Mucosa of descending colon (tissue), 3 donors: ENCODE measurements around the gene P2RX6. TPM values are rescaled to one million over a fixed set of nuclear protein-coding genes. Genes with fewer than 3 reads are reported as not detected.
"Not testable (repeated sequence)": the region's sequence is repeated elsewhere in the genome, so short reads cannot be mapped to it uniquely, and the experiment has no call there.

Experiments
- ATAC-seq: fragments of 200-7000 bp; cut with Tn5 transposase; one replicate; pipeline ENCODE4 v1.9.1; 2020; ENCODE audit warnings: mild to moderate bottlenecking, moderate library complexity
- DNase-seq, 3 donors: peaks; one replicate each; pipeline ENCODE4 v3.0.0-alpha.2; 2020
- H3K36me3 ChIP-seq: fragments of 200-600 bp; one replicate; pipeline ENCODE4 v1.8.0; 2021; ENCODE audit warnings: low read depth, mild to moderate bottlenecking
- H3K4me1 ChIP-seq: fragments of 200-600 bp; one replicate; pipeline ENCODE4 v1.8.0; 2021; ENCODE audit warnings: low read depth, mild to moderate bottlenecking
- H3K4me3 ChIP-seq: fragments of 200-600 bp; one replicate; pipeline ENCODE4 v1.8.0; 2021; ENCODE audit warnings: mild to moderate bottlenecking
- H3K9me3 ChIP-seq: fragments of 200-600 bp; one replicate; pipeline ENCODE4 v1.8.0; 2021; ENCODE audit warnings: mild to moderate bottlenecking
- CTCF ChIP-seq: fragments of 200-600 bp; IDR thresholded peaks from one replicate; pipeline ENCODE4 v1.8.0; 2022; ENCODE audit warnings: antibody characterized with exemption, mild to moderate bottlenecking
- intact Hi-C, 2 donors: fragments of 100-400 bp; cut with DNase I in 1 of 2; cut with micrococcal nuclease in 1 of 2; formaldehyde crosslinking; loops; one replicate each; pipeline versions ENCODE4 v1.11.0 to v1.11.1; 2022; cut with DNase I, micrococcal nuclease
- total RNA-seq, 3 donors: library from RNA; stranded (reverse); fragmentation: NEBNext Ultra II Directional in 2 of 3; extraction: Animal tissue kit (Norgen Biotek cat#: 25700) in 2 of 3; gene quantifications; one replicate each; pipeline versions ENCODE4 v1.2.1 to v1.2.4, GENCODE V29; 2021 to 2023
- donor health status: DM: no; HTN: no; CAD: no; lungs with moderate emphysema.
- donor health status: DM: no; HTN: no; CAD: no.
- donor health status: DM: no; HTN: yes; CAD: no.

The P2RX6 gene
- total RNA-seq, 3 donors from 2014 or later = 1.4 to 1.6 (median 1.4) TPM

GRCh38 chr22:21069375-21069774 lies 54.4 kb downstream of the P2RX6 start:
- TF ChIP-seq CTCF = no peak
- no peaks in the 10 kb centered on the region for H3K4me1 ChIP-seq
- H3K9me3 ChIP-seq = no peaks in the 10 kb centered on the region
- DNase-seq (no peak), ATAC-seq (no peak)
- intact Hi-C loops = no loop called here
- H3K4me3 ChIP-seq = no peak overlapping the region
- no peaks in the 10 kb centered on the region for H3K36me3 ChIP-seq

DNA sequence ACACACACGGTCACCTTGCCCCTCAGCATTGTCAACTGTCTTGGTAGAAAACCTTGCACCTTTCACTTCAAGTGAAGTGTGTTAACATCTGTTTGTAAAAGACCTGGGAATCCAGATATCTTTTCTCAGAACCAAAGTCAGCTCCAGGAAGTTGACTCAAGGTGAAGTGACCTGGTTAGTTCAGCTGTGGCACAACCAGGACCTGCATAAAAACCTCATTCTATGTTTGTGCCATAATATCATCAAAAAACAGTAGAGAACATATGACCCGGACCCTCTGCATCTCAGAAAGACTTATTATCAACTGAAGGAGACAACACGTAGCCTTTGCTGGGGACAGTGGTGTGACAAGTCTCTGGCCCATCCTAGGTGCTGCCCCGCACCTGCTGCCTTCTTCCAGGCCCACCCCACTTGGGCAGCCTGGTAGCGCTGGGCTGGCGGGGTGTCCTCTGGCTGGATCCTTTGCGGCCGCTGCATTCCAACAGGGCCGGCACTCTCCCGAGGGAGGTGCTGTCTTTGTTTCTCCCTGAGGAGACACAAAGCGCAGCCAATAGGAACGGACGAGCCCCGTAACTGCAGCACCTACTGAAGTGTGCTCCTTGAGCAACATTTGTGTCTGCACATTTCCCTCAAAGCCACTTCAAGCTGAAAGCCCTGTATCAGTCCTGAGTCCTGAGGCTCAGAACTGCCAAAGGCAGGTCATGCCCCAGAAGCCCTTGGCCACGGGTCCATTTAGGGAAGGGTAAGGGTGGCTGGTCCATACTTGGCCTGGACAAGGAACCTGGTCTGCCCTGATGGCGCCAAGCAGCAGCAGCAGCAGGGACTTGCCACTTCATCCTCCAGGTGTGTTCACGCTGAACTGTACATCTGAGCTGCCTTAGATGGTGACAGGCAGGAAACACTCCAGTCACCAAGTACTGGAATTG lies 56.0 kb downstream of the P2RX6 start:
- H3K4me3 ChIP-seq = no peak overlapping the region
- intact Hi-C loops = no loop called here
- H3K36me3 ChIP-seq = no peaks in the 10 kb centered on the region
- ATAC-seq (no peak), DNase-seq (no peak)
- no peaks in the 10 kb centered on the region for H3K9me3 ChIP-seq
- TF ChIP-seq CTCF = no peak
- H3K4me1 ChIP-seq = no peaks in the 10 kb centered on the region

DNA sequence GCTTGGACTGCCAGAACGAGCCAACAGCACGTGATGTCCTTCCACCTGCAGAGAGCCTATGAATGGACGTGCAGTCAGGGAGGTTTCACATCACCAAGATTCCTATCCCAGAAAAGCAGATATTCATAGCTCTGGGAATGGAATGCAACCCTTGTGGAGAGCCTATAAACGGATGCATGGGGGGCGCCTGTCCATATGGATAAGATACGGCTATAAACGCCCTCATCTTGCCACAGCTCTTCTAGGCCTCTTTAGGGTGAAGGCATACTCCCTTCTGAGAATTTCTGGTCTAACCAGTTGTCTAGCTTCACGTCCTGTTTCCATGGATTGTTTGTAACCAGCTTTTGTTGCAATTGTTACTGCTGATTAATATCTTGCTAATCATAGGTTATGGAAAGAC lies 56.8 kb downstream of the P2RX6 start:
- H3K36me3 ChIP-seq, H3K4me3 ChIP-seq, DNase-seq, H3K9me3 ChIP-seq, intact Hi-C loops, ATAC-seq, H3K4me1 ChIP-seq: not testable (repeated sequence)

DNA sequence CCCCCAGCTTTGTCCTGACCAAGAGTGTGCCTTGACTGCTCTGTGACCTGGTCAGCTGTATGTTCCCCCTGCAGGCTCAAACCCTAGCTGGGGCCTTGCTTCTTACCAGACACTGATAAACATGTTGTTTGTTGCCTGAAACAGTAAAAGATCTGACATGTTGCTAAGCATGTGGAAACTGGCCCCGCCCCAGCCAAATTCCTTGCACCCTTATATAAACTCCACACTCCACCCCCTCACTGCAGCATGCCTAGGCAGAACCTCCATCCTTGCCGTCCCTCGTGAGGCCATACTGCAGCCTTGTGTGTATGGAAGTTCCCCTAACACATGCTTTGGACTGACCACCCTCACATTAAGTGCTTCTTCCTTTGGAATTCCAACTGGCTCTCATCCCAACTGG lies 58.1 kb downstream of the P2RX6 start:
- ATAC-seq (no peak), DNase-seq (no peak)
- intact Hi-C loops = no loop called here
- Histone ChIP-seq H3K36me3 (no peaks in the 10 kb centered on the region), H3K9me3 (no peaks in the 10 kb centered on the region), H3K4me1 (no peaks in the 10 kb centered on the region), H3K4me3 (no peak overlapping the region)
- no peak for TF ChIP-seq CTCF

- no peak for DNase-seq
- intact Hi-C loops = no loop called here
Measured at GRCh38 chr22:21073482-21073881, 58.5 kb downstream of the P2RX6 start.

More at GRCh38 chr22:21073482-21073881, 58.5 kb downstream of the P2RX6 start:
- no peak for ATAC-seq
- Histone ChIP-seq H3K4me1 (no peaks in the 10 kb centered on the region), H3K4me3 (no peak overlapping the region), H3K9me3 (no peaks in the 10 kb centered on the region), H3K36me3 (no peaks in the 10 kb centered on the region)
- no peak for TF ChIP-seq CTCF
